ENCODE data around the gene GLS.

DNA sequence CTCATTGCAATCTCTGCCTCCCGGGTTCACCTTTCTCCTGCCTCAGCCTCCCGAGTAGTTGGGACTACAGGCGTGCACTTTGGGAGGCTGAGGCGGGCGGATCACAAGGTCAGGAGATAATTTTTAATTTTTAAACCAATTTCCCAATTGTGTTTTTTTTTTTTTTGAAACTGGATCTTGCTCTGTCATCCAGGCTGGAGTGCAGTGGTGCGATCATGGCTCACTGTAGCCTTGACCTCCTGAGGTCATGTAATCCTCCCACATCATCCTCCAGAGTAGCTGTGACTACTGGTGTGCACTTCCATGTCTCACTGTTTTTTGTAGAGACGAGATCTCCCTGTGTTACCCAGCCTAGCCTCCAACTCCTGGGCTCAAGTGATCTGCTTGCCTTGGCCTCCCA, 49.3 kb downstream of the GLS start:
- TF ChIP-seq, protein P1, sequence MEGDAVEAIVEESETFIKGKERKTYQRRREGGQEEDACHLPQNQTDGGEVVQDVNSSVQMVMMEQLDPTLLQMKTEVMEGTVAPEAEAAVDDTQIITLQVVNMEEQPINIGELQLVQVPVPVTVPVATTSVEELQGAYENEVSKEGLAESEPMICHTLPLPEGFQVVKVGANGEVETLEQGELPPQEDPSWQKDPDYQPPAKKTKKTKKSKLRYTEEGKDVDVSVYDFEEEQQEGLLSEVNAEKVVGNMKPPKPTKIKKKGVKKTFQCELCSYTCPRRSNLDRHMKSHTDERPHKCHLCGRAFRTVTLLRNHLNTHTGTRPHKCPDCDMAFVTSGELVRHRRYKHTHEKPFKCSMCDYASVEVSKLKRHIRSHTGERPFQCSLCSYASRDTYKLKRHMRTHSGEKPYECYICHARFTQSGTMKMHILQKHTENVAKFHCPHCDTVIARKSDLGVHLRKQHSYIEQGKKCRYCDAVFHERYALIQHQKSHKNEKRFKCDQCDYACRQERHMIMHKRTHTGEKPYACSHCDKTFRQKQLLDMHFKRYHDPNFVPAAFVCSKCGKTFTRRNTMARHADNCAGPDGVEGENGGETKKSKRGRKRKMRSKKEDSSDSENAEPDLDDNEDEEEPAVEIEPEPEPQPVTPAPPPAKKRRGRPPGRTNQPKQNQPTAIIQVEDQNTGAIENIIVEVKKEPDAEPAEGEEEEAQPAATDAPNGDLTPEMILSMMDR (IDR thresholded peaks at IDR 0.05), result no peak
- TF ChIP-seq POLR2A (IDR thresholded peaks at IDR 0.05), result no peak

Data from body of pancreas (tissue), 4 donors.